Body of pancreas (tissue), 4 donors: ENCODE measurements around the gene HORMAD2. TPM values are rescaled to one million over a fixed set of nuclear protein-coding genes. Genes with fewer than 3 reads are reported as not detected.
"Not testable (repeated sequence)": the region's sequence is repeated elsewhere in the genome, so short reads cannot be mapped to it uniquely, and the experiment has no call there.

Experiments
- ATAC-seq: fragments of 150-250 bp; one replicate; pipeline ENCODE4 v1.9.1; 2016
- DNase-seq, 4 donors: peaks; one replicate each; pipeline ENCODE4 v3.0.0-alpha.2; 2019
- H3K27ac ChIP-seq, 4 donors: fragments of 200-600 bp; sonication (generic); 1 replicate in 3 of 4; 2 replicates in 1 of 4; pipeline versions ENCODE4 v1.5.1 to v1.6.1; 2016 to 2019; ENCODE audit warnings: mild to moderate bottlenecking in 1 of 4, mixed read lengths in 1 of 4, moderate library complexity in 1 of 4
- H3K27me3 ChIP-seq, 2 donors: fragments of 200-600 bp; sonication (generic); one replicate each; pipeline ENCODE4 v1.6.0; 2016; ENCODE audit warnings: mild to moderate bottlenecking in 1 of 2
- H3K36me3 ChIP-seq, 2 donors: fragments of 200-600 bp; sonication (generic); replicated peaks in 1 of 2; 2 replicates each; pipeline ENCODE4 v1.5.1; 2016; ENCODE audit warnings: low read depth in 2 of 2; ENCODE audit not compliant: insufficient read depth in 1 of 2
- H3K4me1 ChIP-seq: fragments of 200-600 bp; sonication (generic); one replicate; pipeline ENCODE4 v1.6.0; 2016
- H3K4me3 ChIP-seq, 2 donors: fragments of 200-600 bp; sonication (generic); 1 replicate in 1 of 2; 2 replicates in 1 of 2; pipeline ENCODE4 v1.5.1; 2016 to 2019
- H3K9me3 ChIP-seq, 3 donors: fragments of 200-600 bp; sonication (generic); 1 replicate in 2 of 3; 2 replicates in 1 of 3; pipeline ENCODE4 v1.5.1; 2016
- CTCF ChIP-seq, 7 experiments: fragments of 450-650 bp in 4 of 7; fragments of 200-600 bp in 3 of 7; sonication (generic) in 3 of 7; IDR thresholded peaks; one replicate each; pipeline ENCODE4 v1.5.1; 2016 to 2019; ENCODE audit warnings: antibody characterized with exemption in 7 of 7
- POLR2A ChIP-seq, 3 donors: fragments of 450-650 bp; IDR thresholded peaks; one replicate each; pipeline ENCODE4 v1.6.1; 2016; ENCODE audit warnings: antibody characterized with exemption in 3 of 3, mild to moderate bottlenecking in 2 of 3
- WGBS, 2 donors: methylation state at CpG; one replicate each; pipeline ENCODE4 v1.1.5; 2017; 5-methylcytosine and 5-hydroxymethylcytosine counted together
- intact Hi-C: fragments of 100-400 bp; cut with DNase I; formaldehyde crosslinking; loops from one replicate; pipeline ENCODE4 v1.15.1; 2023
- total RNA-seq, 2 donors: library from RNA; depleted of rRNA; stranded (reverse); fragments of >200 nt; gene quantifications; one replicate each; pipeline ENCODE4 v1.1.0, GENCODE V29; 2016

Gene HORMAD2
- total RNA-seq, 2 donors from 2014 or later = not detected

- Histone ChIP-seq H3K27me3 (no peaks in the 10 kb centered on the region), H3K36me3 (no peaks in the 10 kb centered on the region), H3K4me3 (no peak overlapping the region), H3K4me1 (peaks cover 34% of the 10 kb centered on the region), H3K27ac (peak overlapping the region; percentile 72 to 80 (median 78)), H3K9me3 (no peaks in the 10 kb centered on the region)
- 60 to 63% methylated on average over 8 of the region's 8 CpGs for WGBS, 2 donors
- TF ChIP-seq CTCF (IDR thresholded peaks at IDR 0.05) (no peak), POLR2A (IDR thresholded peaks at IDR 0.05) (no peak)
- intact Hi-C loops = no loop called here
- DNase-seq = peak in 1 of 4 donors; percentile 43
- no peak for ATAC-seq
These were observed 132.8 kb downstream of the HORMAD2 start for GRCh38 chr22:30212996-30213441.

GRCh38 chr22:30214703-30215407 is 134.6 kb downstream of the HORMAD2 start:
- no peak overlapping the region for H3K27ac ChIP-seq
- no peaks in the 10 kb centered on the region for H3K36me3 ChIP-seq
- intact Hi-C loops = no loop called here
- peaks cover 22% of the 10 kb centered on the region for H3K4me1 ChIP-seq
- WGBS, 2 donors = 51 to 55% methylated on average over 12 of the region's 12 CpGs
- H3K9me3 ChIP-seq = no peaks in the 10 kb centered on the region
- no peaks in the 10 kb centered on the region for H3K27me3 ChIP-seq
- H3K4me3 ChIP-seq = no peak overlapping the region
- no peak for DNase-seq
- TF ChIP-seq CTCF (IDR thresholded peaks at IDR 0.05) = no peak
- TF ChIP-seq POLR2A (IDR thresholded peaks at IDR 0.05) = no peak
- ATAC-seq = no peak

GRCh38 chr22:30216272-30216671 is 136.0 kb downstream of the HORMAD2 start:
- H3K9me3 ChIP-seq, ATAC-seq, DNase-seq, H3K36me3 ChIP-seq, H3K27me3 ChIP-seq, intact Hi-C loops, H3K27ac ChIP-seq, H3K4me3 ChIP-seq: not testable (repeated sequence)
- 89 to 91% methylated on average over 3 of the region's 3 CpGs for WGBS, 2 donors
- H3K4me1 ChIP-seq = peaks cover 16% of the 10 kb centered on the region

GRCh38 chr22:30216710-30217109 is 136.4 kb downstream of the HORMAD2 start:
- Histone ChIP-seq H3K36me3 (no peaks in the 10 kb centered on the region), H3K27ac (no peak overlapping the region), H3K4me1 (peaks cover 16% of the 10 kb centered on the region), H3K9me3 (no peaks in the 10 kb centered on the region), H3K27me3 (no peaks in the 10 kb centered on the region), H3K4me3 (no peak overlapping the region)
- no peak for DNase-seq
- no peak for ATAC-seq
- WGBS, 2 donors = 63 to 73% methylated on average over 9 to 10 of the region's 10 CpGs
- intact Hi-C loops = no loop called here
- TF ChIP-seq CTCF (IDR thresholded peaks at IDR 0.05) = no peak
- no peak for TF ChIP-seq POLR2A (IDR thresholded peaks at IDR 0.05)

GRCh38 chr22:30217698-30218560 is 137.7 kb downstream of the HORMAD2 start:
- Histone ChIP-seq H3K9me3 (no peaks in the 10 kb centered on the region), H3K4me1 (peaks cover 5% of the 10 kb centered on the region), H3K36me3 (no peaks in the 10 kb centered on the region), H3K4me3 (no peak overlapping the region), H3K27me3 (no peaks in the 10 kb centered on the region), H3K27ac (no peak overlapping the region)
- WGBS, 2 donors = 84 to 92% methylated on average over 16 to 23 of the region's 23 CpGs
- ATAC-seq (no peak), DNase-seq (no peak)
- intact Hi-C loops = no loop called here
- TF ChIP-seq CTCF (IDR thresholded peaks at IDR 0.05) = no peak
- no peak for TF ChIP-seq POLR2A (IDR thresholded peaks at IDR 0.05)
